Measurements from ENCODE around the gene C5orf63. TPM values are rescaled to one million over a fixed set of nuclear protein-coding genes. Genes with fewer than 3 reads are reported as not detected.
"Not testable (repeated sequence)": the region's sequence is repeated elsewhere in the genome, so short reads cannot be mapped to it uniquely, and the experiment has no call there.

Gene C5orf63
- total RNA-seq, 2 experiments from 2014 or later = 8.2 to 9.2 TPM

DNA sequence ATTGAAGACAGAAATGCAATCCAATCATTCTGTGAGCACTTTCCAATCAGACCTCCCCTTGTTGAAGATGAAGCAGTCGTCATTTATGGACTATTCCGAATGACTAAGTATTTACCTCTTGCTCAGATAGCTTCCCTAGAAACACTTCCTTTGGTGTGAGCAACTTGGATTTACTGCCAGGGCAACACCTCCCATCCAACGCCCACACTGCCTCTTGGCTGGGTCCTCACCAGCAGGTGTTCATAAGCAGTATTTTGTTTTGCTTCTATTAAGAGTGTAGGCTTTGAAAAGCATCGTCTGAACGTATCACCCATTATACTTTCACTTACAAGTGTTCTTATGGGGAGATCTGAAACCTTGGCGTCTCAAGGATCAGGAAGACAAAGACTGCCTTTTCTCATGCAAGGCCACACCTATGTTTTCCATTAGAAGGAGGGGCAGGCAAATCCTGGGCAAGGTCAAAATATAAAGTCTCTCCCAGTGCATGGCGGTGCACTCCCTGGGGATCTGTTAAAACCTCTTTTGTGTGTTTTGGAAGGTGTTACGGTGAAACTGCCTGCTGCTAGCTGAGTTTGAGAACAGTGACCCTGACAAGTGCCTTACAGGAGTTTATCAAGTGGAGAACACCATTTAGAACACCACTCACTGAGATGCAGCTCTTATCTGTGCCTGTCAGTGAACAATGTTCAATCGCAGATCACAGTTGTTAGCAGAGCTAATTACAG is 32.3 kb downstream of the C5orf63 start:
- POLR2A ChIA-PET = no interaction called here

GRCh38 chr5:127038550-127038949 is 34.8 kb downstream of the C5orf63 start:
- ChIA-PET POLR2A (no interaction called here), CTCF (no interaction called here)

More for the DNA sequence above, 32.3 kb downstream of the C5orf63 start:
- CTCF ChIA-PET = no interaction called here

DNA sequence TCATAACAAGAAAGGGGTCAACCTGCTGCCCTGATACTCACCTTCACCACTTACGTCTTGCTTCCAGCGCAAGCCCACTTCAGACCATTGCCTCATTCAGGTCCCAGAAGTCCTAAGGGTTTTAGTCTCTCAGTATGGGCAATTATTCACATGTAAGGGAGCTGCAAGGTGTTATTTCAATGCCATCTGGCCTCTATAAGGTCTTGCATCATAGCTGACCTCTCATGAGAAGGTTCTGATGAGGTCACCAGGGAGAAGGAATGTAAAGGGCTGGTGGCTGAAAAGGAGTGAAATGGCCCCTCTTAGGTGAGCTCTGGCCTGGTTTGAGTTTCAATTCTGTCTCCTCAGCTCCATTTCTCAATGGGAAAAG is 41.5 kb downstream of the C5orf63 start:
- POLR2A ChIA-PET = interaction anchor here (1.4 to 1.5 kb wide), 2 partner anchors 15 to 41 kb away, joined by 5 to 7 read pairs; partner anchors contain the start of gene C5orf63

GRCh38 chr5:127031147-127031862 is 42.0 kb downstream of the C5orf63 start:
- POLR2A ChIA-PET = interaction anchor here (1.4 to 1.5 kb wide), 2 partner anchors 15 to 42 kb away, joined by 5 to 7 read pairs; partner anchors contain the start of gene C5orf63
- CTCF ChIA-PET = no interaction called here

More for the DNA sequence above, 41.5 kb downstream of the C5orf63 start:
- CTCF ChIA-PET = interaction anchor here (0.5 kb wide), 1 partner anchor 371 kb away, joined by 7 read pairs; no protein-coding TSS in a partner anchor

GRCh38 chr5:127030259-127031146 is 42.8 kb downstream of the C5orf63 start, which contains the start of gene MARCHF3:
TSS of gene MARCHF3 (minus strand) at chr5:127030558. CDS start at chr5:126918171, 112,387 bp downstream.
- CTCF ChIA-PET = no interaction called here
- POLR2A ChIA-PET = interaction anchor here (0.6 to 1.5 kb wide), 3 partner anchors 16 to 250 kb away, joined by 3 to 7 read pairs (median 5); partner anchors contain the start of gene C5orf63

DNA sequence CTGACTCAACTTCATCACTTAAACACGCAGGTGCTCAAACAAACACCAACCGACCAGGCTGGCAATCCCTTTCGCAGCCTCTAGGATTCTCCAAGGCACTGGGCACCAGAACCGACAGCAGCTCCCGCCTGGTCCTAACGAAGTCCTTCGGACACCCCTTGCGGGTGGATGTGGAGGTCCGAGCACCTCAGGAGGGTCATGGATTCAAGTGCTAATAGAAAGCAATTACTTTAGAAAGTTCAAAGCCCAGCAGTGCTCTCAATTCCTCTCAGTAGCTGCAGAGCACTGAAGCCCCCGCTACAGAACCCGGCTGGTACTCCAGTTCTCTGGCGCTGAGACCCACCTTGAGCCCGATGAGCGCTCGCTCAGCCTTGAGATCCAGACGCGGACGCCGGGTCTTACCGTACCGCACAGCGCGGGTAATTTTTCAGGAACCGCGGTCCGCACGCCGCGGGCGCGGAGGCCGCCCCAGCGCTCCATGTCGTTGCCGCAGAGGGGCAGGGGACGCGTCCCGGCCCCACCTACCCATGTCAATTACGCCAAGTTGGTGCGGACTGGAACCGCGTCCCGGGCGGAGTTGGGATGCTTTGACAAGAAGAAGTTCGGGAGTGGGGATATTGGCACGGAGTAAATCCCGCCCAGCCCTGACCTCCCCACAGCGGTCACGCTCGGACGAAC is 43.6 kb downstream of the C5orf63 start:
- ChIA-PET POLR2A (interaction anchor here (0.6 to 0.7 kb wide), 2 partner anchors 249 to 252 kb away, joined by 3 to 4 read pairs; partner anchors contain the start of gene LMNB1), CTCF (no interaction called here)

GRCh38 chr5:127028822-127029457 is 44.4 kb downstream of the C5orf63 start:
- POLR2A ChIA-PET = interaction anchor here (0.7 kb wide), 1 partner anchor 251 kb away, joined by 4 read pairs; the partner anchor contains the start of gene LMNB1

DNA sequence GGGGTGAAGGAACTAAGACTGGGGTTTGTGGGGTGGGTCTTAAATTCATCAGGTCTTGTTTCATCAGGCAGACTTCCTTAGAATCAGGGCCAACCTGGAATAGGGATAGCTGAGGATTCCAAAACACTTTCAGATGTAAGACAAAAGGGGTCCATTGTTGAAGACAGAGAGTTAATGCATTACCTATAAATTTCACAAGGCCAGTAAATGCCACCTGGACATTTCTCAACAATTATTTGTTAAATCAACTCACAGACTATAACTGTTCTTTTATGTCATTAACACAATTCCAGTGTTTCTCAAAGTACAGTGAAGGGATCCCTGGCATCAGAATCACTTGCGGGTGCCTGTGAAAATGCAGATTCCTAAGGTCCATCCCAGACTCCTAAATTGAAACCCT is 45.8 kb downstream of the C5orf63 start:
- POLR2A ChIA-PET = no interaction called here
- CTCF ChIA-PET = no interaction called here

More at GRCh38 chr5:127028822-127029457, 44.4 kb downstream of the C5orf63 start:
- CTCF ChIA-PET = interaction anchor here (0.6 kb wide), 1 partner anchor 448 kb away, joined by 3 read pairs; no protein-coding TSS in a partner anchor

- CTCF ChIA-PET = no interaction called here
- POLR2A ChIA-PET = no interaction called here
Observed at GRCh38 chr5:127026166-127026565, 47.1 kb downstream of the C5orf63 start.

DNA sequence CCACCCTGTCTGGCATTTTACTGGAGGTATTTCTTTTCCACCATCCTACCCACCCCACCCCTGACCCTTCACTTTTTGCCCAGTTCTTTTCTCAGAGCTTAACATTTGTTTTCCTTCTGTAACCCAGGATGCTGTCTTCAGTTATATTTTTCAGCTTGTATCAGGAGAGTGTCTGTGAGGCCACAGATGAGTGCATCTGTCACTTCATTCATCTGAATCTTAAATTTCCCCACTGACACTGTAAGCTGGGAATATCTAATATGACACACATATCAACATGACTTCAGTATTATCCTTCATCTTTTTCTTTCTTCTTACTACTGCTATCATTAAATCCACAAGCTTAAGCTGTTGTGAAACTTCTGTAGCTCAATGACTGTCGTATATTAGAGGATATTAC is 47.8 kb downstream of the C5orf63 start:
- ChIA-PET POLR2A (no interaction called here), CTCF (interaction anchor here (0.5 kb wide), 1 partner anchor 93 kb away, joined by 4 read pairs; no protein-coding TSS in a partner anchor)

DNA sequence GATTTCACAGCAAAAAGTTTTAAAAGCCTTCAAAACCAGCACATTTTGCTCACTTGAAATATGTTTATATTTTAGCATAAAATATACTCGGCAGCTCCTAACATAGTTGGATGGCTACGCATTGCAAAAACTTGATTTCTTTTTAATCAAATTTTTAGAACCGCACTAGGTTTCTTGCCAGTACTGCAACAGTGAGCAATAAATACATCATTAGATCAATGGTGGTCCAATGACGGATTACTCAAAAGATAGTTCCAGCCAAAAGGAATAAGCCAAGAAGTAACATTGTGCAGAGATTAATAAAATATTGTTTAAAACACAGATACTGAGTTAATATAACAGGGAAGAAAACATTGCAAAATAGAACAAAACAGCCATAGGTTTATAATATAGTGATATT is 48.5 kb downstream of the C5orf63 start:
- POLR2A ChIA-PET = no interaction called here
- CTCF ChIA-PET = interaction anchor here (0.5 kb wide), 1 partner anchor 94 kb away, joined by 4 read pairs; no protein-coding TSS in a partner anchor

DNA sequence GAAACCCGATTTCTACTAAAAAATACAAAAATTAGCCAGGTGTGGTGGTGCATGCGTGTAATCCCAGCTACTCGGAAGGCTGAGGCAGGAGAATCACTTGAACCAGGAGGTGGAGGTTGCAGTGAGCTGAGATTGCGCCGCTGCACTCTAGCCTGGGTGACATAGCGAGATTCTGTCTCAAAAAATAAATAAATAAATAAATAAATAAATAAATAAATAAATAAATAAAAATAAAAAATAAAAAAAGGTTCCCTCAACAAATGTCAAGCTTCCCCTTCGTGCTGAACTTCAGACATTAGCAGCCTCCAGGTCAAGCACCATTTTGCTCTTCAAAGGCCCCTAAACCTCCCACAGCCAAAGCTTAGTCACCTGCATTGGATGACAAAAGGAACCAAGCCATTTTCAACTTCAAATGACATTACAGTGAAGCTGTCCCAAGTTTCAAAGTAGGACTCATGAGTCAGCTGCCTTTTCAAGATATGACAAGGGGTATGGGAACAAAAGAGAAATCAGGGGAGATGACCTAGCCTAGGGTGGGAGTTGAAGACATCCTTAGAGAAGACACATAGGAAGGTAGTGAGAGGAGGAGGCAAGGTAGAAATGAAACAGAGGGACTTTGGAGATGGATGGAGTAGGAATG is 49.6 kb downstream of the C5orf63 start:
- POLR2A ChIA-PET, CTCF ChIA-PET: not testable (repeated sequence)

- ChIA-PET POLR2A (no interaction called here), CTCF (no interaction called here)
Observed at GRCh38 chr5:127022846-127023245, 50.5 kb downstream of the C5orf63 start.

DNA sequence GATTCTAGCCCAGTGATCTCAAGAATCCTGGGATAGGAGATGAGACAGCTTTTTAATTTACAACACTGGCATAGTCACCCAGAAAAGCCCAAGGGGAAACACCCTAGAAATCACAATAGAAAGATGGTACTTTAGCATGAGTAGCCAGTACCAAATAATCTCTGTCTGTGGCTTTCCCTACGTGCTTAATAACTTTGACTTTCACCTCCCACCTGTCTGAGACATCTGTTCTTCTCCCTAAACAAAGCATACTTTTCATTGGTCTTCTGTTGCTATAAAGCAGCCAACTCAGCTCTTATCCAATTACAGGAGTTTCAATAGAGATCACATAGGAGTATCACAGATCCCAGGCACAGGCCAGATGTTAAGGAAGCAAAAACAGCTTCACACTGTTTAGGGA is 53.4 kb downstream of the C5orf63 start:
- ChIA-PET POLR2A (no interaction called here), CTCF (no interaction called here)

- CTCF ChIA-PET, POLR2A ChIA-PET: not testable (repeated sequence)
Observed at GRCh38 chr5:127016722-127017121, 56.6 kb downstream of the C5orf63 start.

GRCh38 chr5:127015716-127016115 is 57.6 kb downstream of the C5orf63 start:
- ChIA-PET POLR2A (no interaction called here), CTCF (no interaction called here)

GRCh38 chr5:127014573-127014972 is 58.7 kb downstream of the C5orf63 start:
- CTCF ChIA-PET = no interaction called here
- POLR2A ChIA-PET = no interaction called here

GRCh38 chr5:127013407-127013806 is 59.9 kb downstream of the C5orf63 start:
- ChIA-PET CTCF (no interaction called here), POLR2A (no interaction called here)

Data from activated CD8-positive, alpha-beta memory T cell treated with anti-CD3 and anti-CD28 coated beads for 36 hours (primary cell).